ENCODE data around the gene TRIM63.

Gene TRIM63

GRCh38 chr1:26032656-26033357 is 34.6 kb downstream of the TRIM63 start:
- TF ChIP-seq CTCF (IDR thresholded peaks at IDR 0.05; ENCODE audit: borderline replicate concordance, control extremely low read depth, extremely low read depth, insufficient read depth, missing control alignments) = no peak
- in situ Hi-C loops (cut with MboI; ENCODE audit: low sequenced_read_pairs, unreplicated experiment) = no loop called here
- DNase-seq (ENCODE audit: low spot score) = no peak

GRCh38 chr1:26031611-26032220 is 35.7 kb downstream of the TRIM63 start:
- in situ Hi-C loops (cut with MboI; ENCODE audit: low sequenced_read_pairs, unreplicated experiment) = no loop called here
- no peak for DNase-seq (ENCODE audit: low spot score)
- TF ChIP-seq CTCF (IDR thresholded peaks at IDR 0.05; ENCODE audit: borderline replicate concordance, control extremely low read depth, extremely low read depth, insufficient read depth, missing control alignments) = no peak

DNA sequence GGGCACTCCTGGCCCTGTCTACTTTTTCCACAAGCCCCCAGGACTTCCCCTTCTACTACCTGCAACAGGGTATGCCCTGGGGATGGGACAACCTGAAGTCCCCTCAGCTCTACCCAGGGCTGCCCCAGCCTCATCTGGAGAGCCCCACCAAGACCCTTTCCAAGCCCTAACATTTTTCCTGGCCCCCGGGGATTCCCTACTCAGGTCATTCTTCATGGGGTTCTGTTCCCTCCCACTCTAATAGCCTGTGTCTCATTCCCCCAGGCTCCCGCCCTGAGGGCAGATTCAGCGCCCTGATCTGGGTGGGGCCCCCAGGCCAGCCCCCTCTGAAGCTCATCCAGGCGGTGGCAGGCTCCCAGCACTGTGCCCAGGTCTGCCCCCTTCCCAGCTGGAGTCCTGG is 36.2 kb downstream of the TRIM63 start:
- in situ Hi-C loops (cut with MboI; ENCODE audit: low sequenced_read_pairs, unreplicated experiment) = no loop called here
- TF ChIP-seq CTCF (IDR thresholded peaks at IDR 0.05; ENCODE audit: borderline replicate concordance, control extremely low read depth, extremely low read depth, insufficient read depth, missing control alignments) = no peak
- no peak for DNase-seq (ENCODE audit: low spot score)

DNA sequence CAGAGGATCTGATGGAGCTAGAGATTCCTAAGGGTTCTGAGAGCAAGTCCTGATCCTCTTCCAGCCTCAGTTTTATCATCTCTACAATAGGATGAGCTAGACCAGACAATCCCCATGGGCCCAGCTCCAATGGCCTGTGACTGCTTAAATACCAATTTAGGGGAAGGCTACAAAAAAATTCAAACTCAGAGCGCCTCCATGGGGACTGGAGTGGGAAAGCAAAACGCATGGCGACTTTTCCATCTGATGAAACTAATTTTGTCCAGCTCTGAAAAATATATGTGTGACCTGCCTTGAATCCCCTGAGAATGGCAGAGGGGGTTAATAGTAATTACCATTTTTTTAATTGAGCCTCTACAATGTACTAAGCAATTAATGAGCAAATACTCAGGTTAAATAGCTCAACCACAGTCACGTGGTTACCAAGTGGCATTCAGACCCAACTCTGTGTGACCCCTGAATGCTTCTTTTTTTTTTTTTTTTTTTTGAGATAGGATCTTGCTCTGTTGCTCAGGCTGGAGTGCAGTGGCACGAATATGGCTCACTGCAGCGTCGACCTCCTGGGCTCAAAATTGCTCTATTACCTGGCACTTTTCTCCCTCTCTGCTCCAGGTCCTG is 37.5 kb downstream of the TRIM63 start:
- no peak for TF ChIP-seq CTCF (IDR thresholded peaks at IDR 0.05; ENCODE audit: borderline replicate concordance, control extremely low read depth, extremely low read depth, insufficient read depth, missing control alignments)
- in situ Hi-C loops (cut with MboI; ENCODE audit: low sequenced_read_pairs, unreplicated experiment) = no loop called here
- no peak for DNase-seq (ENCODE audit: low spot score)

GRCh38 chr1:26029054-26029863 is 38.2 kb downstream of the TRIM63 start:
- DNase-seq (ENCODE audit: low spot score) = no peak
- TF ChIP-seq CTCF (IDR thresholded peaks at IDR 0.05; ENCODE audit: borderline replicate concordance, control extremely low read depth, extremely low read depth, insufficient read depth, missing control alignments) = no peak
- in situ Hi-C loops (cut with MboI; ENCODE audit: low sequenced_read_pairs, unreplicated experiment) = no loop called here

DNA sequence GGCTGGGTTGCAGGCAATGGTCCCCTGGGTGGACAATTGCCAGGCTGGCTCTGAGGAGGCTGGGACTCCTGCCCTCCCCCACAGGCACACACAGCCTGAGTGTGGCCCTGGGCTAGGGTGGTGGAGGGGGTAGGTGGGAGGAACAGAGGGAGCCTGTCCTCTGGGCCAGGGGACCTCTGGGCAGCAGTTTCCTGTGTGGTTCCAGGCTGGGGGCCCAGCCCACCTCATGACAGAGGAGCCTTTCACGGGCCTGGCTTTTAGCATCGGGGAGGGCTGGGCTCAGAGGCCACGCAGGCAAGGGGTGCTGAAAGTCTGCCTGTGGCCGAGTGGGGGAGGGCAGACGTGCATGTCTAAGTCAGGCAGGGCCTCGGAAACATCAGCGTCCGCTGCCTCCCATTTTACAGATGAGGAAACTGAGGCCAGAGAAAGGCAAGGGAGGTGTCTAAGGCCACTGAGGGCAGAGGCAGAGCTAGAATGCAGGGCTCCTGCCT is 38.9 kb downstream of the TRIM63 start:
- no peak for TF ChIP-seq CTCF (IDR thresholded peaks at IDR 0.05; ENCODE audit: borderline replicate concordance, control extremely low read depth, extremely low read depth, insufficient read depth, missing control alignments)
- DNase-seq (ENCODE audit: low spot score) = no peak
- in situ Hi-C loops (cut with MboI; ENCODE audit: low sequenced_read_pairs, unreplicated experiment) = no loop called here

Measured in GM13976 (cell line).